Transverse colon (tissue), 3 donors: ENCODE measurements around the gene PACSIN1.

Experiments used
- POLR2A ChIP-seq: fragments of 450-650 bp; IDR thresholded peaks from one replicate; pipeline ENCODE4 v1.6.1; 2016; ENCODE audit warnings: antibody characterized with exemption, mild to moderate bottlenecking, moderate library complexity
- TF ChIP-seq, protein P1 (sequence below), 5 experiments: fragments of 200-600 bp in 3 of 5; fragments of 450-650 bp in 2 of 5; sonication (generic) in 3 of 5; IDR thresholded peaks; 1 replicate in 2 of 5; 2 replicates in 3 of 5; pipeline ENCODE4 v1.5.1; 2016 to 2017; ENCODE audit warnings: antibody characterized with exemption in 5 of 5, inconsistent platforms in 3 of 5, mild to moderate bottlenecking in 2 of 5, moderate library complexity in 1 of 5

DNA sequence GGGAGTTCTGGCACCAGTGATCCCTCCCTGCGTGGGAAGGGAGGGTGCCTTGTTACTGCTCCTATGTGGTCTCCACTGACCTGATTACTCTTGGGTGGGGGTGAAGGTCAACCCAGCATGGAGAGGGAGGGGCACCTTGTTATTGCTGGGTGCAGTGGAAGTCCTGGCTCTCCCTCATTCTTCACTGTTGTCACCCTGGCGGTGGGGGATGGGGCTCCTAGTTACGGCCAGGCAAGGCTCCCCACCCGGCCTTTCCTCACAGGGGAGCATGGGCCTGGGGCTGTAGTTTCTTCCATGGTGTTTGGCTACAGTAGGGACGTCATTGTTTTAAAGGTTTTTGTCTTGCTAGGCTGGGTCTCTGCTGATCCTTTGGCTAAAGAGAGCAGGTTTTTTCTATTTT, 40.8 kb downstream of the PACSIN1 start:
- TF ChIP-seq, protein P1, sequence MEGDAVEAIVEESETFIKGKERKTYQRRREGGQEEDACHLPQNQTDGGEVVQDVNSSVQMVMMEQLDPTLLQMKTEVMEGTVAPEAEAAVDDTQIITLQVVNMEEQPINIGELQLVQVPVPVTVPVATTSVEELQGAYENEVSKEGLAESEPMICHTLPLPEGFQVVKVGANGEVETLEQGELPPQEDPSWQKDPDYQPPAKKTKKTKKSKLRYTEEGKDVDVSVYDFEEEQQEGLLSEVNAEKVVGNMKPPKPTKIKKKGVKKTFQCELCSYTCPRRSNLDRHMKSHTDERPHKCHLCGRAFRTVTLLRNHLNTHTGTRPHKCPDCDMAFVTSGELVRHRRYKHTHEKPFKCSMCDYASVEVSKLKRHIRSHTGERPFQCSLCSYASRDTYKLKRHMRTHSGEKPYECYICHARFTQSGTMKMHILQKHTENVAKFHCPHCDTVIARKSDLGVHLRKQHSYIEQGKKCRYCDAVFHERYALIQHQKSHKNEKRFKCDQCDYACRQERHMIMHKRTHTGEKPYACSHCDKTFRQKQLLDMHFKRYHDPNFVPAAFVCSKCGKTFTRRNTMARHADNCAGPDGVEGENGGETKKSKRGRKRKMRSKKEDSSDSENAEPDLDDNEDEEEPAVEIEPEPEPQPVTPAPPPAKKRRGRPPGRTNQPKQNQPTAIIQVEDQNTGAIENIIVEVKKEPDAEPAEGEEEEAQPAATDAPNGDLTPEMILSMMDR (IDR thresholded peaks at IDR 0.05): no peak
- no peak for TF ChIP-seq POLR2A
